Esophagus (tissue), 2 donors: ENCODE data around the gene PMF1. TPM values are rescaled to one million over a fixed set of nuclear protein-coding genes. Genes with fewer than 3 reads are reported as not detected.
A peak's percentile ranks its signal among the peaks of the same experiment; 100 is the strongest.
"Not testable (repeated sequence)": the region's sequence is repeated elsewhere in the genome, so short reads cannot be mapped to it uniquely, and the experiment has no call there.

ENCODE experiments used
- H3K27ac ChIP-seq, 2 donors: one replicate each; pipeline ENCODE4 v1.5.1; 2013; ENCODE audit warnings: low read depth in 2 of 2, mild to moderate bottlenecking in 2 of 2, inconsistent platforms in 1 of 2, low read length in 1 of 2, moderate library complexity in 1 of 2
- H3K27me3 ChIP-seq, 2 donors: one replicate each; pipeline ENCODE4 v1.6.1; 2013; ENCODE audit warnings: low read length in 2 of 2, control low read depth in 1 of 2, mild to moderate bottlenecking in 1 of 2; ENCODE audit not compliant: insufficient read depth in 2 of 2, control insufficient read depth in 1 of 2
- H3K36me3 ChIP-seq, 2 donors: one replicate each; pipeline ENCODE4 v1.6.1; 2013; ENCODE audit warnings: low read length in 1 of 2; ENCODE audit not compliant: control insufficient read depth in 2 of 2, insufficient read depth in 2 of 2
- H3K4me1 ChIP-seq, 2 donors: one replicate each; pipeline ENCODE4 v1.6.1; 2013; ENCODE audit warnings: low read length in 1 of 2; ENCODE audit not compliant: control insufficient read depth in 2 of 2, insufficient read depth in 2 of 2
- H3K4me3 ChIP-seq, 2 donors: one replicate each; pipeline ENCODE4 v1.5.1; 2013; ENCODE audit warnings: low read length in 2 of 2, mild to moderate bottlenecking in 2 of 2, low read depth in 1 of 2, moderate library complexity in 1 of 2
- H3K9me3 ChIP-seq, 2 donors: one replicate each; pipeline ENCODE4 v1.6.1; 2013; ENCODE audit warnings: mild to moderate bottlenecking in 2 of 2, low read depth in 1 of 2, low read length in 1 of 2, moderate library complexity in 1 of 2; ENCODE audit not compliant: control insufficient read depth in 2 of 2, insufficient read depth in 1 of 2
- WGBS, 2 donors: extraction: QIAGEN DNeasy Blood & Tissue Kit; methylation state at CpG; one replicate each; pipeline ENCODE4 v1.1.7; 2013; 5-methylcytosine and 5-hydroxymethylcytosine counted together
- polyA plus RNA-seq, 2 donors: library from polyadenylated mRNA; stranded (reverse); fragments of 200-250 nt; gene quantifications; one replicate each; pipeline ENCODE4 v1.2.3, GENCODE V29; 2013
- donor health status: healthy with polysubstance abuse.
- donor health status: Bipolar disorder and iron deficiency.

Gene PMF1
- polyA plus RNA-seq, 2 donors, result 67.2 to 69.0 TPM

GRCh38 chr1:156180471-156180870 is 32.3 kb upstream of the PMF1 start:
- 92 to 93% methylated on average over 3 of the region's 3 CpGs for WGBS, 2 donors
- Histone ChIP-seq H3K4me1 (no peaks in the 10 kb centered on the region), H3K27me3 (no peaks in the 10 kb centered on the region), H3K9me3 (no peaks in the 10 kb centered on the region), H3K27ac (no peak overlapping the region), H3K4me3 (no peak overlapping the region), H3K36me3 (peaks cover 0 to 8% of the 10 kb centered on the region in 2 donors)

- not testable (repeated sequence) for H3K9me3 ChIP-seq, H3K36me3 ChIP-seq, H3K27ac ChIP-seq, H3K27me3 ChIP-seq, H3K4me1 ChIP-seq, H3K4me3 ChIP-seq
- 42 to 50% methylated on average over 8 of the region's 8 CpGs for WGBS, 2 donors
These were observed 31.3 kb upstream of the PMF1 start for GRCh38 chr1:156181391-156181924.

GRCh38 chr1:156182010-156182779 is 30.6 kb upstream of the PMF1 start:
- not testable (repeated sequence) for H3K27ac ChIP-seq, H3K36me3 ChIP-seq, H3K4me1 ChIP-seq, H3K4me3 ChIP-seq, H3K27me3 ChIP-seq, H3K9me3 ChIP-seq
- 68 to 82% methylated on average over 9 to 12 of the region's 12 CpGs for WGBS, 2 donors

- H3K4me1 ChIP-seq, H3K9me3 ChIP-seq, H3K36me3 ChIP-seq, H3K27me3 ChIP-seq, H3K4me3 ChIP-seq, H3K27ac ChIP-seq: not testable (repeated sequence)
- 92 to 96% methylated on average over 2 of the region's 2 CpGs for WGBS, 2 donors
These were observed 26.2 kb upstream of the PMF1 start for GRCh38 chr1:156186347-156187177.

GRCh38 chr1:156190265-156190664 is 22.5 kb upstream of the PMF1 start:
- H3K27ac ChIP-seq, H3K4me1 ChIP-seq, H3K27me3 ChIP-seq, H3K36me3 ChIP-seq, H3K9me3 ChIP-seq, H3K4me3 ChIP-seq: not testable (repeated sequence)
- 72 to 81% methylated on average over 4 of the region's 4 CpGs for WGBS, 2 donors

- no peaks in the 10 kb centered on the region for H3K27me3 ChIP-seq
- 83 to 88% methylated on average over 4 of the region's 4 CpGs for whole genome bisulfite sequencing, 2 donors
- no peak overlapping the region for H3K27ac ChIP-seq
- no peak overlapping the region for H3K4me3 ChIP-seq
- H3K36me3 ChIP-seq, result peaks cover 0 to 2% of the 10 kb centered on the region in 2 donors
- no peaks in the 10 kb centered on the region for H3K9me3 ChIP-seq
- H3K4me1 ChIP-seq, result peaks cover 0 to 3% of the 10 kb centered on the region in 2 donors
These were observed 21.4 kb upstream of the PMF1 start for GRCh38 chr1:156191292-156191964.

- WGBS, 2 donors, result 84 to 85% methylated on average over 7 of the region's 7 CpGs
- H3K9me3 ChIP-seq, result no peaks in the 10 kb centered on the region
- no peaks in the 10 kb centered on the region for H3K27me3 ChIP-seq
- H3K36me3 ChIP-seq, result peaks cover 0 to 6% of the 10 kb centered on the region in 2 donors
- peaks cover 0 to 3% of the 10 kb centered on the region in 2 donors for H3K4me1 ChIP-seq
- H3K27ac ChIP-seq, result peak overlapping the region; percentile 77 to 90
- peak overlapping the region; percentile 66 to 93 for H3K4me3 ChIP-seq
These were observed 19.7 kb upstream of the PMF1 start for GRCh38 chr1:156193208-156193487.

- Histone ChIP-seq H3K27ac (peak within 1 kb of the TSS; percentile 77 to 90), H3K9me3 (no peaks in the 10 kb centered on the region), H3K36me3 (peaks cover 0 to 6% of the 10 kb centered on the region in 2 donors), H3K4me3 (peak within 1 kb of the TSS; percentile 66 to 93), H3K27me3 (no peaks in the 10 kb centered on the region), H3K4me1 (peaks cover 0 to 3% of the 10 kb centered on the region in 2 donors)
- WGBS, 2 donors, result 2 to 3% methylated on average over 59 of the region's 59 CpGs
These were observed 19.1 kb upstream of the PMF1 start, which contains the start of gene SLC25A44 for GRCh38 chr1:156193488-156194299. Gene SLC25A44 (plus strand): TSS chr1:156194104. CDS start chr1:156199848, 5,744 bp downstream.

GRCh38 chr1:156194300-156194652 is 18.5 kb upstream of the PMF1 start:
- WGBS, 2 donors, result 11 to 14% methylated on average over 14 of the region's 14 CpGs
- H3K9me3 ChIP-seq, result no peaks in the 10 kb centered on the region
- H3K4me1 ChIP-seq, result peaks cover 0 to 3% of the 10 kb centered on the region in 2 donors
- peak overlapping the region; percentile 66 to 93 for H3K4me3 ChIP-seq
- peak overlapping the region; percentile 50 to 74 for H3K27ac ChIP-seq
- H3K27me3 ChIP-seq, result no peaks in the 10 kb centered on the region
- H3K36me3 ChIP-seq, result peaks cover 0 to 10% of the 10 kb centered on the region in 2 donors
